K562 (cell line): Measurements from ENCODE around the gene C10orf105. TPM values are rescaled to one million over a fixed set of nuclear protein-coding genes. Genes with fewer than 3 reads are reported as not detected.

Source experiments
- ADNP ChIP-seq: fragments of 200-800 bp; sonication (Bioruptor generic); IDR thresholded peaks from 2 replicates; pipeline ENCODE4 v1.6.1; 2016; ENCODE audit warnings: missing genetic modification characterization, missing compliant biosample characterization
- BCOR ChIP-seq: fragments of 450-650 bp; IDR thresholded peaks from 2 replicates; pipeline ENCODE4 v1.6.1; 2016
- CBX3 ChIP-seq, 2 experiments: IDR thresholded peaks; 1 replicate in 1 of 2; 2 replicates in 1 of 2; pipeline ENCODE4 v1.6.1; 2012; ENCODE audit warnings: inconsistent platforms in 2 of 2, low read length in 2 of 2, borderline replicate concordance in 1 of 2, control low read depth in 1 of 2
- CHAMP1 ChIP-seq: fragments of 450-650 bp; IDR thresholded peaks from 2 replicates; pipeline ENCODE4 v1.6.1; 2016; ENCODE audit warnings: mild to moderate bottlenecking
- E4F1 ChIP-seq: fragments of 250-450 bp; sonication (Bioruptor Pico); IDR thresholded peaks from 2 replicates; pipeline ENCODE4 v1.5.0; 2021; ENCODE audit warnings: mild to moderate bottlenecking, borderline replicate concordance
- HDAC2 ChIP-seq: fragments of 450-650 bp; IDR thresholded peaks from 2 replicates; pipeline ENCODE4 v1.6.1; 2016; ENCODE audit warnings: mild to moderate bottlenecking
- KDM1A ChIP-seq, 2 experiments: fragments of 450-650 bp; IDR thresholded peaks; 2 replicates each; pipeline ENCODE4 v1.6.1; 2016; ENCODE audit warnings: mild to moderate bottlenecking in 2 of 2
- MAX ChIP-seq: sonication (generic); formaldehyde crosslinking; IDR thresholded peaks from 2 replicates; pipeline ENCODE4 v1.9.0; 2022; ENCODE audit warnings: mild to moderate bottlenecking, missing genetic modification reagents
- MED1 ChIP-seq: sonication (generic); formaldehyde crosslinking; IDR thresholded peaks from 2 replicates; pipeline ENCODE4 v1.8.1; 2023; ENCODE audit warnings: missing genetic modification reagents, borderline replicate concordance
- MEF2A ChIP-seq: IDR thresholded peaks from 2 replicates; pipeline ENCODE4 v1.6.1; 2011; ENCODE audit warnings: low read depth, mild to moderate bottlenecking, low read length, moderate library complexity; ENCODE audit not compliant: control insufficient read depth
- MEF2D ChIP-seq: conservative IDR thresholded peaks from 2 replicates; pipeline ENCODE4 v1.6.1; 2016; ENCODE audit warnings: low read depth, missing genetic modification characterization, missing compliant biosample characterization
- NFXL1 ChIP-seq: fragments of 450-650 bp; formaldehyde crosslinking; IDR thresholded peaks from 2 replicates; pipeline ENCODE4 v1.4.0; 2021; ENCODE audit warnings: mild to moderate bottlenecking
- OTX1 ChIP-seq: fragments of 450-650 bp; formaldehyde crosslinking; IDR thresholded peaks from 2 replicates; pipeline ENCODE4 v1.4.0; 2022; ENCODE audit warnings: mild to moderate bottlenecking
- PBX2 ChIP-seq, 2 experiments: IDR thresholded peaks in 1 of 2; conservative IDR thresholded peaks in 1 of 2; 2 replicates each; pipeline ENCODE4 v1.6.1; 2016; ENCODE audit warnings: low read depth in 2 of 2, mild to moderate bottlenecking in 1 of 2, missing compliant biosample characterization in 1 of 2, missing genetic modification characterization in 1 of 2, moderate library complexity in 1 of 2
- PHF20 ChIP-seq: fragments of 450-650 bp; IDR thresholded peaks from 2 replicates; pipeline ENCODE4 v1.6.1; 2018; ENCODE audit not compliant: partially characterized antibody
- RBM25 ChIP-seq: fragments of 200-400 bp; formaldehyde crosslinking; IDR thresholded peaks from 2 replicates; pipeline ENCODE4 v1.6.1; 2018; ENCODE audit warnings: low read length, low read depth, moderate library complexity; ENCODE audit not compliant: severe bottlenecking
- TAF15 ChIP-seq: fragments of 200-400 bp; formaldehyde crosslinking; IDR thresholded peaks from 2 replicates; pipeline ENCODE4 v1.6.1; 2017; ENCODE audit warnings: mild to moderate bottlenecking, low read depth, low read length, moderate library complexity
- ZNF263 ChIP-seq: sonication (generic); formaldehyde crosslinking; IDR thresholded peaks from 2 replicates; pipeline ENCODE4 v1.8.0; 2022; ENCODE audit warnings: mild to moderate bottlenecking, missing genetic modification reagents, borderline replicate concordance
- polyA plus RNA-seq, 8 experiments: library from polyadenylated mRNA; depleted of rRNA in 4 of 8; stranded (reverse) in 5 of 8; unstranded in 3 of 8; fragments of >200 nt; fragmentation: Nextera tagmentation in 2 of 8; fragmentation: Illumina TruSeq in 1 of 8; extraction: Ambion mirVana in 2 of 8; extraction: Trizol in 1 of 8; gene quantifications; 2 replicates each; pipeline versions ENCODE4 v1.2.1 to v1.2.3, GENCODE V29; 2011 to 2014; ENCODE audit warnings: inconsistent platforms in 1 of 8, missing spikeins in 1 of 8
- total RNA-seq, 7 experiments: library from RNA; depleted of rRNA in 6 of 7; stranded (reverse); fragments of >200 nt in 6 of 7; fragmentation: Illumina TruSeq in 2 of 7; extraction: Trizol in 2 of 7; gene quantifications; 2 replicates each; pipeline versions ENCODE4 v1.2.1 to v1.2.3, GENCODE V29; 2011 to 2021; ENCODE audit warnings: low replicate concordance in 1 of 7

Gene C10orf105
- total and polyA plus RNA-seq, 9 of the 15 experiments (the other 6 are each of a cell fraction or from before 2014, with no cell fraction given): 0.03 to 0.25 (median 0.04) TPM; not detected in 3

- TF ChIP-seq TAF15 (no peak), MAX (CRISPR knock-in tag) (no peak), ADNP (tag) (peak; percentile 75), CHAMP1 (no peak), ZNF263 (CRISPR knock-in tag) (peak; percentile 41; the same call in 1 of the 2 replicates), MED1 (CRISPR knock-in tag) (no peak), PHF20 (peak; percentile 34), MEF2A (no peak), BCOR (peak; percentile 96), OTX1 (0 out of 2 replicates have a peak, but pooled peaks have one; percentile 29), CBX3 (IDR thresholded peaks at IDR 0.05; ENCODE audit: borderline replicate concordance in 1 of 2, low read length in 2 of 2) (no peak), HDAC2 (peak; percentile 56; the same call in 1 of the 2 replicates), PBX2 (CRISPR knock-in tag; IDR thresholded peaks at IDR 0.05; ENCODE audit: low read depth) (no peak), PBX2 (tag; conservative IDR thresholded peaks at IDR 0.05; ENCODE audit: low read depth) (no peak), NFXL1 (no peak), KDM1A (IDR thresholded peaks at IDR 0.05) (peak; percentile 76 to 82), RBM25 (peak; percentile 90), E4F1 (CRISPR knock-in tag) (no peak), MEF2D (no peak)
Measured at GRCh38 chr10:71664585-71664984, 55.0 kb downstream of the C10orf105 start (continued).
